DMS153 (cell line): Measurements from ENCODE around the gene SPECC1.
"Not testable (repeated sequence)": the region's sequence is repeated elsewhere in the genome, so short reads cannot be mapped to it uniquely, and the experiment has no call there.

ENCODE experiments used
- DNase-seq: peaks from one replicate; lab custom pipeline; 2025; lab: John Stamatoyannopoulos, UW

SPECC1 gene

DNA sequence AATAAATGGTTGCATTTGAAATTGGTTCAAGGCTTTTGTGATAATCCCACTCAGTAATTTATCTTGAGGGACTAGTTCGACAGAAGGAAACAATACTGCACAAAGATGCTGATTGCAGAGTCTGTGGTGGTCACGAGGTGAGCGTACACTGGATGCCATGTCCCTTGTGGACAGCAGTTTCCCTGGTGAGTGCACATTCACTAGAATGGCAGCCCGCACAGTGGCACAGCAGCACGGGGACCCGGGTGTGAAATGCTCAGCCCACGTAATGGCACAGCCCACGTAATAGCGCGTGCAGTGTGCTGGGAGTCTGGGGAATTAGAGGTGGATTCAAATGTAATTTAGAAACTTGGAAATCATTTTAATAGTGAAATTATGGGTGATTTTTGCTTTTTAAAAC, 304.1 kb downstream of the SPECC1 start:
- no peak for DNase-seq

DNA sequence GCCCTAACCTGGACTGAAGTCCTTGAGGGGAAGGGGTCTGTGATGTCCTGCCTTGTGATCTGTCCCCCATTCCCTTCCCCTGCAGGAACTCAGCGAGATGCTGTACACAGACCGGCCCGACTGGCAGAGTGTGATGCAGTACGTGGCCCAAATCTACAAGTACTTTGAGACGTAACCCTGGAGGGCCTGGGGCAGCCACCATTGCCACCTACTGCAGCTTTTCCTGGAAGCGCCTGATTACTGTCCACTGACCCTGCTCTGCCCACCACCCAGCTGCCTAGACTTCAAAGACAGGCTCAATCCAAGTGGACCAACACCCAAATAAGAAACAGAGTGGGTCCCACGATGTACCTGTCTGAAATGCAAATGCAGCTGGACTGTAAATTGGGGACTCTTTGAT, 304.7 kb downstream of the SPECC1 start:
- DNase-seq = no peak

DNA sequence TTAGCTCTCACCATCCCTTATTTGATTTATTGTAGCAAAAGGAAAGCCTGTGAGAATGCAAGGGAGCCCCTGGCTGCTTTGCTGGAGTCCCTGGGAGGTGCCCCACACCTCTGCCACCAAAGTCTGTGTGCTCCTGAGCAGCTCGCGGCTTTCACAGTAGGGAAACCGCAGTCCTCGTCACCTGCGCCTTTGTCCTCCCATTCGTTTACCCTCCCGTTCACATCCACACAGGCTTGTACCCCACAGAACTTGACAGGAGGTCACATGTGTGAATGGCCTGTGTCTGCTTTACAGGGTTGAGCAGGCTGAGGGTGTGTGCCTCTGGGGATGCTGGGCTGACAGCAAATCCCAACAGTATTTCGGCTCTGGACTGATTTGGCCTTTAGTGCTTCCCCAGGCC, 305.7 kb downstream of the SPECC1 start:
- DNase-seq = no peak

DNA sequence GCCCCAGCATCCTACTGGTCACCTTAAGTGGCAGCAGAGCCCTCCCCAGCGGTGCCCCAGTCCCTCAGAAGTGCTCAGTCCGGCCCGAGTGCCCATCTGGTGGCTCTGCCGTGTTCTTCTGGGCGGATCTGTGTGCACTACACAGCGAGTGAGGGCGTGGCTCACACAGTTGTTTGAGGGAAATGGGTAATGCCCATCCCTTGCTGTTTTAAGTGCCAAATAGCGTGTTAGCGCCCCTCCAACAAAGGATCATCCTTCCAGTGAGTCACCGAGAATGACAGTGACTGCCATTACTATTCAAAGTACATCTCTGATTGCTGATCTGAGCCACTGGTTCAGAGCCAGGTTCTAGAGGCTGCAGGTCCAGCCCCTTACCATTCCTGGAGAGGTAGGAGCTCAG, 306.2 kb downstream of the SPECC1 start:
- DNase-seq = no peak

DNA sequence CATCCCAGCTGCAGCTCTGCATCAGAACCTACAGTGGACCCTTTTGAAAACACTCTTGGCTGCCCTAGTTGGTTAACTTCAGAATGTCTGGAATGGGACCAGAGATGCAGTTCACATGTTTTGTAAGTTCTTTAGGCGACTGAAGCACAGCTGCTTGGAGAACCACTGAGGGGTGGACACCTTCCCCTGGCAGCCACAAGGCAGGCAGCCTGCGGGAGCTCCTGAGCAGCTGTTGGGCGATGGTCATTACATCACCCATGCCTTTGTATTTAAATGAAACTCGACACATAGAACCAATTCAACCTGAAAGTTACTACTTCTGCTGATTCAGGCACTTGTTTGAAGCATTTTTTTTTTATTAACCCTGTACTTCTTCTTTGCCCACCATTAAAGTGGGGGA, 306.7 kb downstream of the SPECC1 start:
- DNase-seq = no peak

DNA sequence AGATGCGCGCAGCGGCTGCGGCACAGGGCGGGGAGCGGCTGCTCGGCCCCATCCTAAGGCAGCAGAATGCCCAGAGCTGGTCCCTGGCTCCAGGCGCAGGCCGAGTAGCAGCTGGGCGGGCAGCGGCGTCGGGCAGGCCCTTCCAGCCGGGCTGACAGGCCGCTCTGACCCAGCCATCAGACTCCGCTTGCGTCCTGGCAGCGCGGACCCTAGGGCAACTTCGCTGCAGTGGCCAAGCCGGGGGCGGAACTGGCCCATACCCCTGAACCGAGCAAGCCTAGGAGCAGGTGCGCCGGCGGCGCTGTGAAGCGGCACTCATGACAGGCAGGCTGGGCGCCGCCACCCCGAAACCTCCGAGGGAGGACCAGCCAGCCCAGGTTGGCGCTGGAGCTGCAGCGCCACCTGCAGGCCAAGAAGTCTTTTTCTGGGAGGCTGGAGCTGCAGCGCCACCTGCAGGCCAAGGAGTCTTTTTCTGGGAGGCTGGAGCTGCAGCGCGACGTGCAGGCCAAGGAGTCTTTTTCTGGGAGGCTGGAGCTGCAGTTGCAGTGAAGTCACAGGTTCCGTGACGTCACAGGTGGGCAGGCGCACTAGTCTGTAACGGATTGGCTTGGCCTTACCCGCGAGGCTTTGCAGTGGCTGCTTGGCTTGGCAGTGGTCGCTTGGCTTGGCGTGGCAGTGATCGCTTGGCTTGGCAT, 311.5 kb downstream of the SPECC1 start:
- not testable (repeated sequence) for DNase-seq

DNA sequence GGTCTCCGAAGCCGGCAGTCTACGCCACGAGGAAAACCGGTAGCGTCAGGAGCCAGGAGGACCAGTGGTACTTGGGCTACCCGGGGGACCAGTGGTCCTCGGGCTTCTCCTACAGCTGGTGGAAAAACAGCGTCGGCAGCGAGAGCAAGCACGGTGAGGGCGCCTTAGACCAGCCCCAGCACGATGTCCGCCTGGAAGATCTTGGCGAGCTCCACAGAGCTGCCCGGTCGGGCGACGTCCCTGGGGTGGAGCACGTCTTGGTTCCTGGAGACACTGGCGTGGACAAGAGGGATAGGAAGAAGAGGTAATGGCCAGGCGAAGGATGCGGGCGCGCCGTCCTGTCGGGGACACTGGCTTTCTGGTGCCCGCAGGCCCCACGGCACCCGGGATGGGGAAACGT, 312.2 kb downstream of the SPECC1 start:
- DNase-seq = not testable (repeated sequence)

DNA sequence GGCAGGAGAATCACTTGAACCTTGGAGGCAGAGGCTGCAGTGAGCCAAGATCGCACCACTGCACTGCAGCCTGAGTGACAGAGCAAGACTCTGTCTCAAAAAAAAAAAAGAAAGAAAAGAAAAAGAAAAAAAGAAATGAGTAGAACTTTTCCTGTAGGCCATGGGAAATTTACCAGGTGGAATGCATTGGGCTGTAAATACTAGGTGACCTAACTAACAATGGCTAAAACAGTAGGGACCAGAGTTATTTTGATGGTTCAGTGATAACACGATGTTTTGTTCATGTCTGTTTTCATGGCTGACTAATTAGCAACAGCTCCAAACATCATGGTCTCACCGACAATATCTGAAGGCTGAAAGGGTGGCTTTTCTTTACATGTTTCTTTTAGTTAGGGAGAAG, 318.6 kb downstream of the SPECC1 start:
- not testable (repeated sequence) for DNase-seq

DNA sequence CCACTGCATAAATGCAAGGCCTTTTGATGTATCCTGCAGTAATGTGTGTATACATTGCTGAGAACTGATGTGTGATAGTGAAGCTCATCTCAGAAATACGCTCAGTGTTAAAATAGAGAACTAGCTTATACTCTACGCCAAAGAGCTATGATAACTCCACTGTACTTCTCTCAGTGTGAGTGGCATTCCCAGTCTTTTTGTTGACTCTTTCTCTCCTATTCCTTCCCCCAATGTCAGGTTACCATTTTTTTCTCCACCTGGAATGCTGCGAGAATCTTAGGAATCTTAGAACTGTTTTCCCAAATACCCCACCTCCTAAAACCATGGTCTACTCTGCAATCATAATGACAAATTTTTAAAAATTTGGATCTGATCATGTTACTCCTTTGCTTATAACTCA, 342.2 kb downstream of the SPECC1 start:
- DNase-seq = not testable (repeated sequence)

DNA sequence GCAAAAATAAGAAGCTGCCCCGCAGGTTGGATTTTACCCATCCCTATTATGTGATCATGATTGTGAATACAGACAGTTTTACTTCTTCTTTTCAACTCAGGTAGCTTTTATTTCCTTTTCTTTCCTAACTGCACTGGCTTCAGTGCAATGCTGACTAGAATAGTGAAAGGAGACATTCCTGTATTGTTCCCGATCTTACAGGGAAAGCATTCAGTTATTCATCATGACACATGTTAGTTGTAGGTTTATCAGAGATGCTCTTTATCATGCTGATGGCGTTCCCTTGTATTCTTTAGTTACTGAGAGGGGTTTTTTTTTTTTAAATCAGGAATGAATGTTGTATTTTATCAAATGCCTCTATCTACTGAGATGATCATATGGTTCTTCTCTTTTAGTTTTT, 343.4 kb downstream of the SPECC1 start:
- DNase-seq = not testable (repeated sequence)

DNA sequence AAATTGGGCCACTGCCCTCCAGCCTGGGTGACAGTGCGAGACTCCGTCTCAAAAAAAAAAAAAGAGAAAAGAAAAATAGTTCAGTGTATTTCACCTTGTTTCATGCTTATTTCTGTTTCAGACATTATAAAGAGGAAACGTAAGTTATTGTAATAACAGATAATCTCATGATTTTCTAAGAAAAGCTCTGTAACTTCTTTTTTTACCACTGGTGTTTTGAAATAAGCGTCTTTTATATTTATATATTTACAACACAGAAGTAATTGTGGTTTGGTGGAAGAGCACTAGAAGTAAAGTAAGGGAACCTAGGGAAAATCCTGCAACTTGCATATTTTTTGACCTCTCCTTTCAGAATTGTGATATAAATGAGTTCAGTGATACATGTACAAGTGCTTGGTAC, 354.7 kb downstream of the SPECC1 start:
- DNase-seq = not testable (repeated sequence)
